IPS-NIHi11 (cell line): ENCODE data around the gene VDAC1.
"Not testable (repeated sequence)": the region's sequence is repeated elsewhere in the genome, so short reads cannot be mapped to it uniquely, and the experiment has no call there.

Source experiments
- DNase-seq: peaks from one replicate; pipeline ENCODE4 v3.0.0; 2012; ENCODE audit warnings: mixed read lengths, low spot score

The VDAC1 gene

GRCh38 chr5:133995341-133995740 is 9.4 kb downstream of the VDAC1 start:
- no peak for DNase-seq

GRCh38 chr5:133994990-133995333 is 9.8 kb downstream of the VDAC1 start:
- no peak for DNase-seq

- DNase-seq: no peak
Measured at GRCh38 chr5:133994297-133994989, 10.3 kb downstream of the VDAC1 start.

- no peak for DNase-seq
Measured at GRCh38 chr5:133993185-133993936, 11.4 kb downstream of the VDAC1 start.

GRCh38 chr5:133992429-133993155 is 12.2 kb downstream of the VDAC1 start:
- DNase-seq: no peak

GRCh38 chr5:133991171-133991910 is 13.4 kb downstream of the VDAC1 start:
- no peak for DNase-seq

- no peak for DNase-seq
Measured at GRCh38 chr5:133990396-133990795, 14.4 kb downstream of the VDAC1 start.

- DNase-seq: no peak
Measured at GRCh38 chr5:133985540-133986180, 19.1 kb downstream of the VDAC1 start.

GRCh38 chr5:133983674-133984073 is 21.1 kb downstream of the VDAC1 start:
- DNase-seq: no peak

GRCh38 chr5:133981714-133982113 is 23.1 kb downstream of the VDAC1 start:
- no peak for DNase-seq

- no peak for DNase-seq
Measured at GRCh38 chr5:133980652-133981051, 24.1 kb downstream of the VDAC1 start.

- no peak for DNase-seq
Measured at GRCh38 chr5:133978943-133979342, 25.8 kb downstream of the VDAC1 start.

- no peak for DNase-seq
Measured at GRCh38 chr5:133977858-133978257, 26.9 kb downstream of the VDAC1 start.

- no peak for DNase-seq
Measured at GRCh38 chr5:133977161-133977787, 27.5 kb downstream of the VDAC1 start.

- DNase-seq: not testable (repeated sequence)
Measured at GRCh38 chr5:133975546-133975945, 29.2 kb downstream of the VDAC1 start.

GRCh38 chr5:133974142-133974541 is 30.6 kb downstream of the VDAC1 start:
- DNase-seq: no peak

- DNase-seq: no peak
Measured at GRCh38 chr5:133970325-133970909, 34.4 kb downstream of the VDAC1 start.

GRCh38 chr5:133969654-133970324 is 35.0 kb downstream of the VDAC1 start:
- DNase-seq: no peak

- DNase-seq: peak; percentile 95
Measured at GRCh38 chr5:133968204-133968980, 36.4 kb downstream of the VDAC1 start, which contains the start of gene C5orf15. Gene C5orf15, minus strand, starts transcription at chr5:133968625. Its CDS starts 41 bp downstream, at chr5:133968584.
